ENCODE data around the gene ADGRA1.

The ADGRA1 gene

GRCh38 chr10:133071733-133072132 lies 16.0 kb upstream of the ADGRA1 start:
- H3K4me3 ChIP-seq (ENCODE audit: low read length): no peak overlapping the region
- DNase-seq (ENCODE audit: low read depth, low spot score): no peak

DNA sequence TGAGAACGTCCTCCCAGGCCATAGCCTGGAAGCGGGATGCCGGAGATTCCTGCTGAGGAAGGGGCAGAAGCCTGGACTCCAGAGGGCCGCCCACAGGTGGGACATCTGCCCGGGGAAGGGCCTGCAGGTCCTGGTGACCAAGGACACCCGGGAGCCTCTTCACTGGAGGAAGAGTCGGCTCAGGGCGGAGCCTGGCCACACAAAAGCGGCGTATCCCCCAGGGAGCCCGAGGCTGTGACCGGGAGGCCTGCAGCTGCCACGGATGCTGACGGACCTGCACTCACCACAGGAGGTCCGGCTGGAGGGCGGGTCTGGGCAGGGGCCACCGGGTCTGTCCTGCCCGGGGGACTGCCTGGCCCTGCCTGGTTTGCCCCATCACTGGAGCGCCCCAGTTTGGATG lies 15.5 kb upstream of the ADGRA1 start:
- no peak overlapping the region for H3K4me3 ChIP-seq (ENCODE audit: low read length)
- no peak for DNase-seq (ENCODE audit: low read depth, low spot score)

- H3K4me3 ChIP-seq (ENCODE audit: low read length): no peak overlapping the region
- no peak for DNase-seq (ENCODE audit: low read depth, low spot score)
These were observed 14.9 kb upstream of the ADGRA1 start for GRCh38 chr10:133072720-133073390.

DNA sequence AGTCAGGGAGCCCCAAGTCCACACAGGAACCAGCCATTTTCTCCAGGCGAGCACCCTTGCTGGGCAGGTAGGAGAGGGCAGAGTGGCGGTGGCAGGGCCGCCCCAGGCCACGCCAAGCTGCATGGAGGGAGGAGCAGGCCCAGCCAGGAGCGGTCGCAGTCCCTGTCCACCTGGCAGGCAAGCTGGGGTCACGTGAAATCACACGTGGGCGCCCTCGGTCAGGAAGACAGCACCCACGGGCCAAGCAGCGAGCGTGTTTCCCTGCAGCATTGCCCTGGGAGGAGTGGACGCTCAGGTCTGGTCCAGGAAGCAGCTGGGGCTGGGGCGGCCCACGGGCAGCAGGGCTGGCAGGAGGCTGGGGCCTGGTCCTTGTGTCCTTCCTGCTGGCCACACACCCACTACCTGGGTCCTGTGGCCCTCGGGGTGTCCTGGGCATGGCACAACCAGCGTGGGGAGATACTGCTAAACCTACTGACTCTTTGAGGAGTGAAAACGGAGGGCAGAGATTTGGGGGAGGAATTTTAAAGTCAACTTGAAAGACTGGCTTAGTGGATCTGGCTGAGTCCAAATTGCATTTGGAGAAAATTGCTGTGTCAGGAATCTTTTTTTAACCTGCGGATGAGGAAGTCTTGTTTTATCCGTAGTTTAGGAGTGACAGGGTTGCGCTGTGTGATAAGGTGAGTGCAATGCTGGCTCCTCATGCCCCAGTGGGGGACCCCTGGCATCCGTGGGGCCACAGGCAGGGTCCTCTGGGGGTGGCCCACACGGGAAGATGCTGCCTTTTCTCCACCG lies 12.2 kb upstream of the ADGRA1 start:
- no peak overlapping the region for H3K4me3 ChIP-seq (ENCODE audit: low read length)
- DNase-seq (ENCODE audit: low read depth, low spot score): no peak

DNA sequence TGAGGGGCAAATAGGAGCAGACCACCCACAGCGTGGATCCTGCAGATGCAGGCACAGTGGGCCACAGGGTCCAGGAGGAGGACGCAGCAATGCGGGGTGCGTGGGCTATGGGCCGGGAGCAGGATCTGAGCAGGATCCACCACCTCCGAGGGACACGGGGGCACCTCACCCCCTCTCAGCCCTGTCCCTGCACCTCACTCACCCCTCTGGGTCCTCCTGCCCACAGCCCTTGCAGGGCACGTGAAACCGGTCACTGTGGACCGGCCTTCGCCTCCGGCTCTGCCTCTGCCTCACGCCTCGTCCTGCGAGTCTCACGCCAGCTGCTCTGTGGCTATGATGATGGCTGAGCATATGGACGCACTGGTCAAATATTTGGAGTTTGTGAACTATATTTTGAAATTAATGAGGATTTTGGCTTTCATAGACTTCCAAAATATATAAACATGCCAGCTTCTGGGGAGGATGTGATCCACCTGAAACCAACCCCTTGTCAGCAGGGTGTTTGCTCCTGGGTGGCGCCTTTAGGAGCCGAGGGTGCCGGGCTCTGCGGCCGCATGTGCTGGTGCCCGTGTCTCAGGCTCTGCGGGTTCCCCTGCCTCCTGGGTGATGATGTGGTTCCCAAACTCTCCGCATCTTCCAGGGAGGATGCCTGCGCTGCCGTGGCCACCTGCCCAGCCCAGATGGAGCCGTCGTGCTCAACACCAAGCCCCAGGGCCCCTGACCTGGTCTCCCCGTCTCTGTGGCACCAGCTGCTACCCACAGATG lies 11.3 kb upstream of the ADGRA1 start:
- H3K4me3 ChIP-seq (ENCODE audit: low read length): no peak overlapping the region
- no peak for DNase-seq (ENCODE audit: low read depth, low spot score)

DNA sequence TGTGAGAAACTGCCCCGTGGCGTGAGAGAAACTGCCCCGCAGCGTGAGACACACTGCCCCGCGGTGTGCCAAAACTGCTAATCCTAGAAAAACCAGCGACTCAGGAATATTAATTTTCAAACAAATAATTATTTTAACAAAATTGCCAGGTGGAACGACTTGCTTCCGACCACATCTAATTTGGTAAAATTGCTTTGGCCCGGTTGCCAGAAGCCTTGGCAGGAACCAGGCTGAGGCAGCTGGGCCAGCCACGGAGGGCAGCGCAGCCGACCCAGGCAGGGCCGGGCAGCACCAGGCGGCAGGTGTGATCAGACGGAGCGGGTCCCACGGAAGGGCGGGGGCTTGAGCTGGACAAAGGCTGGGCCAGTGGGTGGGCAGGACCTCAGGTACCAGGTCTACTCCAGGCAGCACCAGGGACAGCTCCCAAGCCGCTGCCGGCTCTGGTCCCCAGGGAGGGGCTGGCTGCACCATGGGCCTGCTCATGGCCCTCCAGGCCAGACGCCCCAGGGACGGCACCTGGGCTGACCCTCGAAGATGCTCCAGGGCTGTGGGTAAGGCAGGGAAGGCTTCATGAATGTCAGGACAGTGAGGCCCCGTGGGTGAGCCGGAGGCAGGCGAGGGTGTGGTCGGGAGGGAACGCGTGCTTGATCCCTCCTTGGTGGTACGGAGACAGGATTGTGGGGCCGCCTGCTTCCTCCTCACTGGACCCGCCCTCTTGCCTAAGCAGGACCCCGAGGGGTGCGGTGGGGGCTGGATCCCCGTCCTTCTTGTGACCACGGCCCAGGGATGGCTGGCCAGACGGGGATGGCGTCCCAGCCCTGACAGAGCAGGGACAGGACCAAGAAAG lies 7.7 kb upstream of the ADGRA1 start:
- DNase-seq (ENCODE audit: low read depth, low spot score): no peak
- H3K4me3 ChIP-seq (ENCODE audit: low read length): no peak overlapping the region

- no peak for DNase-seq (ENCODE audit: low read depth, low spot score)
- H3K4me3 ChIP-seq (ENCODE audit: low read length): no peak overlapping the region
These were observed 7.1 kb upstream of the ADGRA1 start for GRCh38 chr10:133080683-133081040.

GRCh38 chr10:133081636-133082035 lies 6.1 kb upstream of the ADGRA1 start:
- H3K4me3 ChIP-seq (ENCODE audit: low read length): no peak overlapping the region

GRCh38 chr10:133082685-133083421 lies 4.9 kb upstream of the ADGRA1 start:
- DNase-seq (ENCODE audit: low read depth, low spot score): no peak

More at GRCh38 chr10:133081636-133082035, 6.1 kb upstream of the ADGRA1 start:
- no peak for DNase-seq (ENCODE audit: low read depth, low spot score)

DNA sequence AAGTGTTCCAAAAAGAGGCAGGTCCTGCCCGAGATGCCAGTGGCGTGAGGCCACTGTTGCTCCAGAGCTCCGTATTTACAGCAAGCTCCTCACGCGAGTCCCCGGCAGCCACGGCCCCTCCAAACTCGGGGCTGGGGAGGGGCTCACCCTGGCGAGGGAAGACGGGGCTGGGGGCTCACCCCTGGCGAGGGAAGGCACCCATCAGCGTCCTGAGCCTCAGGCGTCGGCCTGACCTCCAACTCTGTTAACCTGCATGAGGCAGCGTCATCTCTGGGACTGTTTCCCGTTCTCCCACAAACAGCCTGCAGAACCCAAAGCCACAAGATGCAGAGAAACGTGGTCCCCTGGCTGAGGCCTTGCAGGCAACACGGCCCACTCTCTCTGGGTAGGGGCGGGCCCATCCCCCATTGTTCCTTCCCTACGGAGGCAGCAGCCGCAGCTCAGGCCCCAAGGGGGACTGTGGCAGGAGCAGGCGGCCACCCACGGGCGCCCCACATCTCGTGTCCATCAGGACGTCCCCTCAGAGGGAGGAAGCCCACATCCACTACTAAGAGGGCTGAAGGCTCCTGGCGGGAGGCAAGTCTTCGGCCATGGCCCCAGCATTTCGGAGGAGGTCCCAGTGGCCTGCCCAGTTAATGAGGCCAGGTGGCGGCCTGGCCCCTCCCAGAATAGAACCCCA lies 4.2 kb upstream of the ADGRA1 start:
- no peak for DNase-seq (ENCODE audit: low read depth, low spot score)
- H3K4me3 ChIP-seq (ENCODE audit: low read length): no peak overlapping the region

More at GRCh38 chr10:133082685-133083421, 4.9 kb upstream of the ADGRA1 start:
- H3K4me3 ChIP-seq (ENCODE audit: low read length): no peak overlapping the region

GRCh38 chr10:133084491-133084890 lies 3.2 kb upstream of the ADGRA1 start:
- no peak overlapping the region for H3K4me3 ChIP-seq (ENCODE audit: low read length)
- no peak for DNase-seq (ENCODE audit: low read depth, low spot score)

GRCh38 chr10:133085251-133086125 lies 2.2 kb upstream of the ADGRA1 start:
- DNase-seq (ENCODE audit: low read depth, low spot score): no peak
- no peak overlapping the region for H3K4me3 ChIP-seq (ENCODE audit: low read length)

GRCh38 chr10:133086247-133086646 lies 1.5 kb upstream of the ADGRA1 start:
- no peak overlapping the region for H3K4me3 ChIP-seq (ENCODE audit: low read length)
- no peak for DNase-seq (ENCODE audit: low read depth, low spot score)

- DNase-seq (ENCODE audit: low read depth, low spot score): no peak
- H3K4me3 ChIP-seq (ENCODE audit: low read length): no peak overlapping the region
These were observed 562 bp upstream of the ADGRA1 start for GRCh38 chr10:133087045-133087678.

DNA sequence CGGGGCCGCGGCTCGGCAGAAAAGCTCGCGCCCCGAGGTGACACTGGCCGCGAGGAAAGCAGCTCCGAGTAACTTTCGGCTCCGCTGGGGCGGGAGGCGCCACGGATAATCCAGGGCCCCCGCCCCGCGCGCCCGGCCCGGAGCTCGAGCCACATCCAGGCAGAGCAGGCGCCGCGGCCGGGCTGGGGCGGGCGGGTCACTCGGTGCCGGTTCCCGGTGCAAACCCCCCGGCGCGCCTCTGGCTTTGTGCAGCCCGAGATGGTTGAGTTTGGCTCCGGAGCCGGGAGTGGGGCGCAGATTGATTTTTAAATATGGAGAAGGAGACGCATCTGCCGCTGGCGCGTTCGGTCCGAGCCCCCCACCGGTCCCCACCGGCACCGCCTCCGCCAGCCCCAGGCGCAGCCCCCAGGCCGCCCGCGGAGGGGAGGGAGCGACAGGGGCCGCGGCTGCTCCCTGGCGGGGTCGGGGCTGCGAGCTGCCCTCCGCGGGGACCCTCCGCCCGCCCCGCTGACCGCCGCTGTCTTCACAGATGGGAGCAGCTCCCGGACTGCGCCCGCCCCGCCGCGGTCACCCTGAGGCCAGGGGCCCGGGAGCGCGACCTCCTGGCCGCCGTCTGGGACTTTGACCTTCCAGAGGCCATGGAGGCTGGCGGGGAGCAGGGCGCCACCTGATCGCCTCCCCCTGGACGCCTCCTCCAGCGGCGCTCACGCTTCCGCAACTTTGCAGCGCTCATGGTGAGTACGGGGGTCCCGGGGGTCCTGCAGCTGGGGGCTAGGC lies 643 bp downstream of the ADGRA1 start:
- no peak for DNase-seq (ENCODE audit: low read depth, low spot score)
- H3K4me3 ChIP-seq (ENCODE audit: low read length): no peak overlapping the region
